ENCODE measurements around the gene POU2F3. TPM values are rescaled to one million over a fixed set of nuclear protein-coding genes. Genes with fewer than 3 reads are reported as not detected.

POU2F3 gene
- total and polyA plus RNA-seq, 2 of the 13 experiments (the other 11 are each of a cell fraction or from before 2014, with no cell fraction given) = not detected

GRCh38 chr11:120192831-120193625 lies 46.9 kb upstream of the POU2F3 start (continued):
- TF ChIP-seq HIVEP1 (CRISPR knock-in tag; IDR thresholded peaks at IDR 0.05) (peak; percentile 74; the same call in 1 of the 2 replicates), DZIP1 (CRISPR knock-in tag; IDR thresholded peaks at IDR 0.05) (no peak), ZNF10 (CRISPR knock-in tag; IDR thresholded peaks at IDR 0.05; ENCODE audit: borderline replicate concordance, low read depth) (no peak), ZNF883 (CRISPR knock-in tag; IDR thresholded peaks at IDR 0.05; ENCODE audit: not compliant biosample characterization) (peak; percentile 33), PLRG1 (conservative IDR thresholded peaks at IDR 0.05) (no peak), ZNF501 (CRISPR knock-in tag; IDR thresholded peaks at IDR 0.05) (no peak), PTBP1 (IDR thresholded peaks at IDR 0.05; ENCODE audit: low read depth, low read length, poor library complexity, severe bottlenecking) (no peak), BRD4 (CRISPR knock-in tag; IDR thresholded peaks at IDR 0.05) (peak; percentile 85), CHD4 (IDR thresholded peaks at IDR 0.05; ENCODE audit: borderline replicate concordance, low read length) (no peak), TRIM24 (CRISPR knock-in tag; IDR thresholded peaks at IDR 0.05) (no peak), KDM2A (CRISPR knock-in tag; IDR thresholded peaks at IDR 0.05; ENCODE audit: borderline replicate concordance, low read depth) (peak; percentile 70), ZBTB10 (CRISPR knock-in tag; IDR thresholded peaks at IDR 0.05; ENCODE audit: borderline replicate concordance) (no peak)
- TF ChIP-seq, protein P1, sequence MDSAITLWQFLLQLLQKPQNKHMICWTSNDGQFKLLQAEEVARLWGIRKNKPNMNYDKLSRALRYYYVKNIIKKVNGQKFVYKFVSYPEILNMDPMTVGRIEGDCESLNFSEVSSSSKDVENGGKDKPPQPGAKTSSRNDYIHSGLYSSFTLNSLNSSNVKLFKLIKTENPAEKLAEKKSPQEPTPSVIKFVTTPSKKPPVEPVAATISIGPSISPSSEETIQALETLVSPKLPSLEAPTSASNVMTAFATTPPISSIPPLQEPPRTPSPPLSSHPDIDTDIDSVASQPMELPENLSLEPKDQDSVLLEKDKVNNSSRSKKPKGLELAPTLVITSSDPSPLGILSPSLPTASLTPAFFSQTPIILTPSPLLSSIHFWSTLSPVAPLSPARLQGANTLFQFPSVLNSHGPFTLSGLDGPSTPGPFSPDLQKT (CRISPR knock-in tag; IDR thresholded peaks at IDR 0.05; ENCODE audit: borderline replicate concordance) = no peak
- TF ChIP-seq, protein P2, sequence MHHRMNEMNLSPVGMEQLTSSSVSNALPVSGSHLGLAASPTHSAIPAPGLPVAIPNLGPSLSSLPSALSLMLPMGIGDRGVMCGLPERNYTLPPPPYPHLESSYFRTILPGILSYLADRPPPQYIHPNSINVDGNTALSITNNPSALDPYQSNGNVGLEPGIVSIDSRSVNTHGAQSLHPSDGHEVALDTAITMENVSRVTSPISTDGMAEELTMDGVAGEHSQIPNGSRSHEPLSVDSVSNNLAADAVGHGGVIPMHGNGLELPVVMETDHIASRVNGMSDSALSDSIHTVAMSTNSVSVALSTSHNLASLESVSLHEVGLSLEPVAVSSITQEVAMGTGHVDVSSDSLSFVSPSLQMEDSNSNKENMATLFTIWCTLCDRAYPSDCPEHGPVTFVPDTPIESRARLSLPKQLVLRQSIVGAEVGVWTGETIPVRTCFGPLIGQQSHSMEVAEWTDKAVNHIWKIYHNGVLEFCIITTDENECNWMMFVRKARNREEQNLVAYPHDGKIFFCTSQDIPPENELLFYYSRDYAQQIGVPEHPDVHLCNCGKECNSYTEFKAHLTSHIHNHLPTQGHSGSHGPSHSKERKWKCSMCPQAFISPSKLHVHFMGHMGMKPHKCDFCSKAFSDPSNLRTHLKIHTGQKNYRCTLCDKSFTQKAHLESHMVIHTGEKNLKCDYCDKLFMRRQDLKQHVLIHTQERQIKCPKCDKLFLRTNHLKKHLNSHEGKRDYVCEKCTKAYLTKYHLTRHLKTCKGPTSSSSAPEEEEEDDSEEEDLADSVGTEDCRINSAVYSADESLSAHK (CRISPR knock-in tag; IDR thresholded peaks at IDR 0.05; ENCODE audit: borderline replicate concordance) = no peak
- TF ChIP-seq, protein P3, sequence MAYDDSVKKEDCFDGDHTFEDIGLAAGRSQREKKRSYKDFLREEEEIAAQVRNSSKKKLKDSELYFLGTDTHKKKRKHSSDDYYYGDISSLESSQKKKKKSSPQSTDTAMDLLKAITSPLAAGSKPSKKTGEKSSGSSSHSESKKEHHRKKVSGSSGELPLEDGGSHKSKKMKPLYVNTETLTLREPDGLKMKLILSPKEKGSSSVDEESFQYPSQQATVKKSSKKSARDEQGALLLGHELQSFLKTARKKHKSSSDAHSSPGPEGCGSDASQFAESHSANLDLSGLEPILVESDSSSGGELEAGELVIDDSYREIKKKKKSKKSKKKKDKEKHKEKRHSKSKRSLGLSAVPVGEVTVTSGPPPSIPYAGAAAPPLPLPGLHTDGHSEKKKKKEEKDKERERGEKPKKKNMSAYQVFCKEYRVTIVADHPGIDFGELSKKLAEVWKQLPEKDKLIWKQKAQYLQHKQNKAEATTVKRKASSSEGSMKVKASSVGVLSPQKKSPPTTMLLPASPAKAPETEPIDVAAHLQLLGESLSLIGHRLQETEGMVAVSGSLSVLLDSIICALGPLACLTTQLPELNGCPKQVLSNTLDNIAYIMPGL (CRISPR knock-in tag; IDR thresholded peaks at IDR 0.05; ENCODE audit: borderline replicate concordance in 1 of 2, low read depth in 1 of 2) = peak; percentile 42 to 57; a peak in 2 of 4 replicates
